Activated naive CD4-positive, alpha-beta T cell treated with anti-CD3 and anti-CD28 coated beads, Interleukin-2, amount 10 ng/mL, durations not matched to agents 7 days and 5 days (primary cell): ENCODE results near the gene THRB.
A peak's percentile ranks its signal among the peaks of the same experiment; 100 is the strongest.
"Not testable (repeated sequence)": the region's sequence is repeated elsewhere in the genome, so short reads cannot be mapped to it uniquely, and the experiment has no call there.

Source experiments
- CTCF ChIA-PET: fragments of 350-600 bp; sonication (Branson Sonifier 250); formaldehyde crosslinking; loops from one replicate; lab custom pipeline; 2021; ENCODE audit warnings: antibody characterized with exemption; lab: Charles Lee
- DNase-seq: peaks from one replicate; pipeline ENCODE4 v3.0.0-alpha.2; 2020
- H3K27ac Mint-ChIP-seq: one replicate; pipeline ENCODE4 v1.8.0; 2021; ENCODE audit warnings: mild to moderate bottlenecking, moderate library complexity, mixed read lengths
- H3K27me3 Mint-ChIP-seq: one replicate; pipeline ENCODE4 v1.8.0; 2021; ENCODE audit warnings: mild to moderate bottlenecking, mixed read lengths
- H3K36me3 Mint-ChIP-seq: one replicate; pipeline ENCODE4 v1.8.0; 2021; ENCODE audit warnings: mixed read lengths
- H3K4me1 Mint-ChIP-seq: one replicate; pipeline ENCODE4 v1.8.0; 2021; ENCODE audit warnings: mixed read lengths
- H3K4me3 Mint-ChIP-seq: one replicate; pipeline ENCODE4 v1.8.0; 2021; ENCODE audit warnings: mild to moderate bottlenecking, moderate library complexity, mixed read lengths
- H3K9me3 Mint-ChIP-seq: one replicate; pipeline ENCODE4 v1.8.0; 2021; ENCODE audit warnings: mixed read lengths

Gene THRB

DNA sequence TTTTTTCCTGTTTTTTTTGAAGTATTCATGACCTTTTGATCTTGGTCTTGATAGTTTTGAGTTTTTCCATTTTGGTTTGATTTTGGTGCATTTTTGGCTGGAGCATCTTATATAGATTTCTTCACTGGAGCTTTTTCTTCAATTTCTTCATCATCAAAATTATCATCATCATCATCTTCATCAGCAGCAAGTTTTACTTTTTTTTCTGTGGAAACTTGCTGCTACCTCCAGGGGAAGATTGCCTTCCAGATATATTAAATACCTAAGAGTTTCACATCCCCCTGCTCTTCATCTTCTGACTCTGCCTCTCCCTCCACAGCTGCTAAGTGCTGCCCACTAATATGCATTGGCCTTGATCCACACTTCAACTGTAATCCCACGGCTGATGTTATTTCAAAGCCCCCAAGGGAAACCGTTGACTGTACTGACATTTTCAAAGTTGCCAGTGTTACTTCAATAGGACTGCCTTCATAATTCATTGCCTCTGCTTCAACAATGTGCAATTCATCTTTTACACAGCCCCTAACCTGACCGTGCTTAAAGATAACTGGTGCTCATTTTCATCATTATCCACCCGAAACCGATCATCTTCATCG lies 397.9 kb downstream of the THRB start:
- Mint-ChIP-seq H3K4me1 (no peaks in the 10 kb centered on the region), H3K27ac (peak overlapping the region; percentile 25), H3K27me3 (no peaks in the 10 kb centered on the region), H3K9me3 (peaks cover 2% of the 10 kb centered on the region), H3K4me3 (no peak overlapping the region), H3K36me3 (no peaks in the 10 kb centered on the region)
- no peak for DNase-seq
- CTCF ChIA-PET: no interaction called here

- Mint-ChIP-seq H3K9me3 (peaks cover 2% of the 10 kb centered on the region), H3K27ac (peak overlapping the region; percentile 25), H3K36me3 (no peaks in the 10 kb centered on the region), H3K27me3 (no peaks in the 10 kb centered on the region), H3K4me1 (no peaks in the 10 kb centered on the region), H3K4me3 (no peak overlapping the region)
- no peak for DNase-seq
- CTCF ChIA-PET: no interaction called here
Observed at GRCh38 chr3:24096271-24096670, 398.4 kb downstream of the THRB start.

DNA sequence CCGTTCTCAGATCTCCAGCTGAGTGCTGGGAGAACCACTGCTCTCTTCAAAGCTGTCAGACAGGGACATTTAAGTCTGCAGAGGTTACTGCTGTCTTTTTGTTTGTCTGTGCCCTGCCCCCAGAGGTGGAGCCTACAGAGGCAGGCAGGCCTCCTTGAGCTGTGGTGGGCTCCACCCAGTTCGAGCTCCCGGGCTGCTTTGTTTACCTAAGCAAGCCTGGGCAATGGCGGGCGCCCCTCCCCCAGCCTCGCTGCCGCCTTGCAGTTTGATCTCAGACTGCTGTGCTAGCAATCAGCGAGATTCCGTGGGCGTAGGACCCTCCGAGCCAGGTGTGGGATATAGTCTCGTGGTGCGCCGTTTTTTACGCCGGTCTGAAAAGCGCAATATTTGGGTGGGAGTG lies 399.8 kb downstream of the THRB start:
- H3K27me3 Mint-ChIP-seq, CTCF ChIA-PET, H3K9me3 Mint-ChIP-seq, H3K36me3 Mint-ChIP-seq, H3K27ac Mint-ChIP-seq, DNase-seq, H3K4me3 Mint-ChIP-seq, H3K4me1 Mint-ChIP-seq: not testable (repeated sequence)

DNA sequence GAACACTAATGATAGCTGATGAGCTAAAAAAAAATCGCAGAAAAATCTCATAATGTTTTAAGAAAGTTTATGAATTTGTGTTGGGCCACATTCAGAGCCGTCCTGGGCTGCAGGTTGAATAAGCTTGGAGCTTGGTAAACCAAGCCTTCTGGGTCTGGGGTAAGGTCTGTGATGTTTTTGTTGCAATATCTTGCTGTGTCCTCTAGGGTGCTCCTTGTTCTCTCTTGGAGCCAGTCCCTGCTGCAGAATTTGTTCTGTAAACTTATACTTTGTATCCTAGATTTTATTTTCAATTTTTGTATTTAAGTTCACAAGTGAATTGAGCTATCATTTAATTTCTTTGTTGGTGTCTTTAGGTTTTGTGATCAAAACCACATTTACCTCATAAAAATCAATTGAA lies 405.9 kb downstream of the THRB start:
- Mint-ChIP-seq H3K9me3 (no peaks in the 10 kb centered on the region), H3K27ac (no peak overlapping the region), H3K4me3 (no peak overlapping the region), H3K36me3 (no peaks in the 10 kb centered on the region), H3K4me1 (no peaks in the 10 kb centered on the region), H3K27me3 (no peaks in the 10 kb centered on the region)
- CTCF ChIA-PET: no interaction called here
- no peak for DNase-seq

DNA sequence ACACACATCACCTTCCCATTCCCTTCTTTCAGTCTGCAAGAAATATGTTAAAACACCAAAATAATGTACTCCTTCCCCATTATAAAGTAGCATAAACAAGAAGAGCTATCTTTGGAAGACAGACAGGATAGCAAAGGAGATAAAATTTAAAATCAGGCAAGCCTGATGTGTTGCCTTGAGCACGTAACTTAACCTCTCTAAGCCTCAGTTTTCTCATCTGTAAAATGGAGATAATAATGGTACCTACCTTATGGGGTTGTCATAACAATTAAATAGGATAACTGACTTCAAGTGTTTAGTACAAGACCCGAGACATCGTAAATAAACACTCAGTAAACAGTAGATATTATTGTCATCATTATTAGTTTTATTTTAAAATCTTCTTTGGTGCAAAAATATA lies 407.2 kb downstream of the THRB start:
- CTCF ChIA-PET: no interaction called here
- Mint-ChIP-seq H3K27ac (no peak overlapping the region), H3K9me3 (no peaks in the 10 kb centered on the region), H3K4me3 (no peak overlapping the region), H3K4me1 (no peaks in the 10 kb centered on the region), H3K27me3 (no peaks in the 10 kb centered on the region), H3K36me3 (no peaks in the 10 kb centered on the region)
- DNase-seq: no peak

DNA sequence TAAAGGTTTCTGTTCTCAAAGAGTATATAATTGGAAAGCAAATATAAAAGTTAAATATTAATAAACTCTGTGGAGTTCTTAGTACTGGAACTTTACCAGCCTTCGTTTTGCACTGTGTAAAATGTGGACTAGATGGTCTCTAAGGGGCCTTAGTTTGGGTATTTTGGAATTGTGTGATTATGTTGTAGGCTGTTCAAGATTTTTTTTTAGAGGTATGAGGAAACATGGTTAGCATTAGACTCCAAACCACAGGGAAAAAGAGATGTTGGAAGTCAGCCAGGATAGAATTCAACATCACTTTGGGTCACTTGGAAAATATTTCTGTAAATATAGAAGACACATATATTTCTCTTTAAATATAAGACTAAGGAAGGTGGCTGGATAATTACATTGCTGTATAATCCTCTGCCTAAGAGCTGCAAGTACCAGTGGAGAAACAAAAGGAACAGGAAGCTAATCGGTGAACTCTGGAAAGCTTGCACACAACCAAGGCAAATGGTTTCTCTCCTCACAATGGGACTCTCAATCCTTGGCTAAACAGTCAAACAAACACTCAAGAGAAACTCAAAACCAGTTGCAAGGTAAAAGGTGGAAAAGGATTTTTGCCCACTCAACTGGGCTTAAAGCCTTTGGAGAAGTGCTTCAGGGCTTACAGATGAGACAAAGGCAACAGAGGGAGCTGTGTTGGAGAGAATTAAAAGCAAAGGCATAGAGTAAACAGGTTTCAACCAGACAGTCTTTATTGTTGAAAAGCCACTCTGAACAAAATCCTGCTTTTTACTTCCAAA lies 407.8 kb downstream of the THRB start:
- no peak for DNase-seq
- no peaks in the 10 kb centered on the region for H3K36me3 Mint-ChIP-seq
- no peak overlapping the region for H3K27ac Mint-ChIP-seq
- CTCF ChIA-PET: no interaction called here
- no peaks in the 10 kb centered on the region for H3K9me3 Mint-ChIP-seq
- no peaks in the 10 kb centered on the region for H3K27me3 Mint-ChIP-seq
- no peak overlapping the region for H3K4me3 Mint-ChIP-seq
- H3K4me1 Mint-ChIP-seq: no peaks in the 10 kb centered on the region

GRCh38 chr3:24086206-24086605 lies 408.4 kb downstream of the THRB start:
- H3K4me3 Mint-ChIP-seq: no peak overlapping the region
- no peaks in the 10 kb centered on the region for H3K4me1 Mint-ChIP-seq
- no peaks in the 10 kb centered on the region for H3K36me3 Mint-ChIP-seq
- H3K27ac Mint-ChIP-seq: no peak overlapping the region
- H3K9me3 Mint-ChIP-seq: no peaks in the 10 kb centered on the region
- H3K27me3 Mint-ChIP-seq: no peaks in the 10 kb centered on the region
- DNase-seq: no peak
- CTCF ChIA-PET: no interaction called here

DNA sequence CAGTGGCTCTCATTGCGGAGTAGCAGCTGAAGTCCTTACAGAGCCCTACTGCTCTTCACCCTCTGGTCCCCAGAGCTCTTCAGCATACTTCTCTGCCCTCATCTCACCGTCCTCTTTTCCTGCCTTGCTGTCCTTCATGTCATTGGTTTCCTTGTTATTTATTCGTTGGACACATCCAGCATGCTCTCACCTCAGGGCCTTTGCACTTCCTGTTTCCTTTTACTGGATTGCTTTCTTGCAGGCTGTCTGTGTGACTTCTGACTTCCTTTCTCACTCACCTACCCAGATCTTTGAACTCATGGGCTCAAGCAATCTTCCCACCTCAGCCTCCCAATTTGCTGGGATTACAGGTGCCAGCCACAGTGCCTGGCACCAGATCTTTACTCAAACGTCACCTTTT lies 422.5 kb downstream of the THRB start:
- no peak for DNase-seq
- no peaks in the 10 kb centered on the region for H3K36me3 Mint-ChIP-seq
- H3K27ac Mint-ChIP-seq: no peak overlapping the region
- no peak overlapping the region for H3K4me3 Mint-ChIP-seq
- CTCF ChIA-PET: no interaction called here
- H3K9me3 Mint-ChIP-seq: no peaks in the 10 kb centered on the region
- no peaks in the 10 kb centered on the region for H3K4me1 Mint-ChIP-seq
- no peaks in the 10 kb centered on the region for H3K27me3 Mint-ChIP-seq

DNA sequence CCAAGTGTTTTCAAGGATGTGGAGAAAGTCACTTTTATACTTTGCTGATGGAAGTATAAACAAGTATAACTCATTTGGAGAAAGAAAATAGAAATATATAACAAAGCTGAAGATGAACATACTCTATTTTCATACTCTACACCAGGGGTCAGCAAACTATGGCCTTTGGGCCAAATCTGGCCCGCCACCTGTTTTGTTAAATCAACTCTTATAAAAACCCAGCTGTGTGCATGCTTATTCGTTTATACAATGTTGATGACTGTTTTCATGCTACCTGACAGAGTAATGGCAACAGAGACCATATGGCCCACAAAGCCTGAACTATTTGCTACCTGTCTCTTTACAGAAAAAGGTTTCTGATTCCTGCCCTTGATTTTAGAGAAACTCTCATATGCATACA lies 425.6 kb downstream of the THRB start:
- Mint-ChIP-seq H3K4me1 (no peaks in the 10 kb centered on the region), H3K27ac (no peak overlapping the region), H3K27me3 (no peaks in the 10 kb centered on the region), H3K36me3 (no peaks in the 10 kb centered on the region), H3K4me3 (no peak overlapping the region), H3K9me3 (no peaks in the 10 kb centered on the region)
- CTCF ChIA-PET: no interaction called here
- no peak for DNase-seq

- no peaks in the 10 kb centered on the region for H3K9me3 Mint-ChIP-seq
- H3K36me3 Mint-ChIP-seq: no peaks in the 10 kb centered on the region
Observed at GRCh38 chr3:24067483-24067882, 427.2 kb downstream of the THRB start.

More at GRCh38 chr3:24067483-24067882, 427.2 kb downstream of the THRB start:
- no peak for DNase-seq
- Mint-ChIP-seq H3K4me1 (no peaks in the 10 kb centered on the region), H3K4me3 (no peak overlapping the region), H3K27ac (no peak overlapping the region), H3K27me3 (no peaks in the 10 kb centered on the region)
- CTCF ChIA-PET: no interaction called here
